Prostate gland (tissue), 2 donors: ENCODE measurements around the gene SPTAN1. TPM values are rescaled to one million over a fixed set of nuclear protein-coding genes. Genes with fewer than 3 reads are reported as not detected.
"Not testable (repeated sequence)": the region's sequence is repeated elsewhere in the genome, so short reads cannot be mapped to it uniquely, and the experiment has no call there.

Source experiments
- DNase-seq: peaks from one replicate; pipeline ENCODE4 v3.0.0-alpha.2; 2019; ENCODE audit warnings: low spot score
- H3K27ac ChIP-seq, 2 donors: fragments of 200-600 bp; sonication (generic); 2 replicates each; pipeline ENCODE4 v1.5.1; 2017 to 2019
- H3K27me3 ChIP-seq: fragments of 200-600 bp; sonication (generic); replicated peaks from 2 replicates; pipeline ENCODE4 v1.5.1; 2019; ENCODE audit not compliant: insufficient read depth
- H3K36me3 ChIP-seq, 2 donors: fragments of 200-600 bp; sonication (generic); 1 replicate in 1 of 2; 2 replicates in 1 of 2; pipeline versions ENCODE4 v1.5.1 to v1.8.1; 2017 to 2019
- H3K4me1 ChIP-seq: fragments of 200-600 bp; sonication (generic); replicated peaks from 2 replicates; pipeline ENCODE4 v1.5.1; 2019
- H3K4me3 ChIP-seq, 2 donors: fragments of 200-600 bp; sonication (generic); 2 replicates each; pipeline ENCODE4 v1.5.1; 2017 to 2019
- H3K9me3 ChIP-seq: fragments of 200-600 bp; sonication (generic); 2 replicates; pipeline ENCODE4 v1.5.1; 2017
- POLR2A ChIP-seq: fragments of 450-650 bp; IDR thresholded peaks from one replicate; pipeline ENCODE4 v1.6.1; 2016; ENCODE audit warnings: antibody characterized with exemption, mild to moderate bottlenecking
- POLR2AphosphoS5 ChIP-seq: sonication (generic); formaldehyde crosslinking; IDR thresholded peaks from one replicate; pipeline ENCODE4 v1.6.1; 2017; ENCODE audit warnings: antibody characterized with exemption
- WGBS: methylation state at CpG from one replicate; pipeline ENCODE4 v1.1.5; 2018; 5-methylcytosine and 5-hydroxymethylcytosine counted together
- intact Hi-C: fragments of 100-400 bp; cut with DNase I; formaldehyde crosslinking; loops from one replicate; pipeline ENCODE4 v1.14.2; 2022
- total RNA-seq, 2 donors: library from RNA; depleted of rRNA; stranded (reverse); fragments of >200 nt; gene quantifications; one replicate each; pipeline ENCODE4 v1.1.0, GENCODE V29; 2016
- TF ChIP-seq, protein P1 (sequence below), 4 experiments: fragments of 200-600 bp in 2 of 4; fragments of 450-650 bp in 2 of 4; sonication (generic) in 2 of 4; IDR thresholded peaks; 1 replicate in 3 of 4; 2 replicates in 1 of 4; pipeline ENCODE4 v1.5.1; 2016 to 2019; ENCODE audit warnings: antibody characterized with exemption in 4 of 4, mild to moderate bottlenecking in 2 of 4, moderate library complexity in 2 of 4

The SPTAN1 gene
- total RNA-seq, result 100 to 1,000 TPM; 130 to 472 TPM

GRCh38 chr9:128552153-128552743 lies at the start of gene SPTAN1:
SPTAN1 (plus strand) TSS chr9:128552587; CDS start chr9:128566741, 14,154 bp downstream.
- peaks cover 4% of the 10 kb centered on the region for H3K4me1 ChIP-seq
- H3K4me3 ChIP-seq, result peak within 1 kb of the TSS; percentile 99
- under 1% methylated on average over 76 of the region's 81 CpGs for WGBS
- peak; percentile 85 for TF ChIP-seq POLR2A
- TF ChIP-seq, protein P1, sequence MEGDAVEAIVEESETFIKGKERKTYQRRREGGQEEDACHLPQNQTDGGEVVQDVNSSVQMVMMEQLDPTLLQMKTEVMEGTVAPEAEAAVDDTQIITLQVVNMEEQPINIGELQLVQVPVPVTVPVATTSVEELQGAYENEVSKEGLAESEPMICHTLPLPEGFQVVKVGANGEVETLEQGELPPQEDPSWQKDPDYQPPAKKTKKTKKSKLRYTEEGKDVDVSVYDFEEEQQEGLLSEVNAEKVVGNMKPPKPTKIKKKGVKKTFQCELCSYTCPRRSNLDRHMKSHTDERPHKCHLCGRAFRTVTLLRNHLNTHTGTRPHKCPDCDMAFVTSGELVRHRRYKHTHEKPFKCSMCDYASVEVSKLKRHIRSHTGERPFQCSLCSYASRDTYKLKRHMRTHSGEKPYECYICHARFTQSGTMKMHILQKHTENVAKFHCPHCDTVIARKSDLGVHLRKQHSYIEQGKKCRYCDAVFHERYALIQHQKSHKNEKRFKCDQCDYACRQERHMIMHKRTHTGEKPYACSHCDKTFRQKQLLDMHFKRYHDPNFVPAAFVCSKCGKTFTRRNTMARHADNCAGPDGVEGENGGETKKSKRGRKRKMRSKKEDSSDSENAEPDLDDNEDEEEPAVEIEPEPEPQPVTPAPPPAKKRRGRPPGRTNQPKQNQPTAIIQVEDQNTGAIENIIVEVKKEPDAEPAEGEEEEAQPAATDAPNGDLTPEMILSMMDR (IDR thresholded peaks at IDR 0.05), result peak in 1 of 4 experiments; percentile 20
- peak; percentile 67 for TF ChIP-seq POLR2AphosphoS5
- H3K9me3 ChIP-seq, result no peaks in the 10 kb centered on the region
- peak within 1 kb of the TSS; percentile 95 to 97 for H3K27ac ChIP-seq
- peak; percentile 79 for DNase-seq
- intact Hi-C loops, result loop anchor here (5.0 to 10.0 kb wide), 2 partner anchors 45 to 53 kb away; no protein-coding TSS in a partner anchor
- H3K36me3 ChIP-seq, result no peaks in the 10 kb centered on the region
- no peaks in the 10 kb centered on the region for H3K27me3 ChIP-seq

DNA sequence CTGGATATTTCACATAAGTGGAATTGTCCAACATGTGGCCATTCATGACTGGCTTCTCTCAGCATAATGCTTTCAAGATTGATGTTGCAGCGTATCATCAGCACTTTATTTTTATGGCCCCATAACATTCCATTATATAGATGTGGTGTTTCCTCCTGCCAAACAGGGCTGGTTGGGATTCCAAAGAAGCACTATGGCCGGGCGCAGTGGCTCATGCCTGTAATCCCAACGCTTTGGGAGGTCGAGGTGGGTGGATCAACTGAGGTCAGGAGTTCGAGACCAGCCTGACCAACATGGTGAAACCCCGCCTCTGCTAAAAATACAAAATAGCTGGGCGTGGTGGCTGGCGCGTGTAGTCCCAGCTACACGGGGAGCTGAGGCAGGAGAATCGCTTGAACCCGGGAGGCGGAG lies 49.0 kb upstream of the SPTAN1 start:
- H3K9me3 ChIP-seq, intact Hi-C loops, H3K36me3 ChIP-seq, H3K27me3 ChIP-seq, H3K4me1 ChIP-seq, H3K4me3 ChIP-seq: not testable (repeated sequence)
- H3K27ac ChIP-seq, result peak overlapping the region in 1 of 2 donors; percentile 83
- peak; percentile 38 for TF ChIP-seq POLR2AphosphoS5
- WGBS, result 32% methylated on average over 14 of the region's 14 CpGs
- peak; percentile 9 for DNase-seq

DNA sequence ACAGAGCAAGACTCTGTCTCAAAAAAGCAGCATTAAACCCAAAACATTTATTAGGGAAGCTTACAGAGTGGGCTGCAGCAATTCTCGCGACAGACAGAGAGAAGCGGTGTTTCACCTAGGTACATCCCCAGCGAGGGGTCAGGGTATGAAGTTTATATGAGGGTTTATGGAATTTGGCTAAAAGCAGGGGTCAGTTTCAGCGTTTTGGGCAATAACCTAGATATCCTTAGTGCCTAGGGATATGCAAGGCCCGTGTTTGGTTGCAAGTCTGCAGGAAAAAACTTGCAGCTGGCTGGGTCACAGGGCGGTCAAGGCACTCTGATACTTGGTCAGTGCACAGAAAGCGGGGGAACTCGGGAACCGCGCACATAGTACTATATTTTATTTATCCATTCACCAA lies 48.5 kb upstream of the SPTAN1 start:
- no peaks in the 10 kb centered on the region for H3K27me3 ChIP-seq
- DNase-seq, result no peak
- H3K4me3 ChIP-seq, result peak overlapping the region; percentile 69 to 84
- no peaks in the 10 kb centered on the region for H3K36me3 ChIP-seq
- peak overlapping the region; percentile 82 to 83 for H3K27ac ChIP-seq
- intact Hi-C loops, result no loop called here
- no peaks in the 10 kb centered on the region for H3K4me1 ChIP-seq
- H3K9me3 ChIP-seq, result no peaks in the 10 kb centered on the region
- 19% methylated on average over 11 of the region's 11 CpGs for WGBS
- TF ChIP-seq, protein P1 (IDR thresholded peaks at IDR 0.05), result no peak
- TF ChIP-seq POLR2A (no peak), POLR2AphosphoS5 (no peak)

- TF ChIP-seq POLR2A, result peak; percentile 84
- TF ChIP-seq, protein P1 (IDR thresholded peaks at IDR 0.05), result peak in 1 of 4 experiments; percentile 19
- peak; percentile 95 for TF ChIP-seq POLR2AphosphoS5
- peak; percentile 93 for DNase-seq
- whole genome bisulfite sequencing, result 0% methylated on average over 64 of the region's 64 CpGs
- H3K27ac ChIP-seq, result peak within 1 kb of the TSS; percentile 82 to 83
- intact Hi-C loops, result loop anchor here (5.0 kb wide), 1 partner anchor 48 kb away; the partner anchor contains the start of gene SPTAN1
- peak within 1 kb of the TSS; percentile 69 to 84 for H3K4me3 ChIP-seq
- H3K27me3 ChIP-seq, result no peaks in the 10 kb centered on the region
- no peaks in the 10 kb centered on the region for H3K36me3 ChIP-seq
- H3K4me1 ChIP-seq, result no peaks in the 10 kb centered on the region
- no peaks in the 10 kb centered on the region for H3K9me3 ChIP-seq
These were observed 47.6 kb upstream of the SPTAN1 start, which contains the start of gene GLE1 for GRCh38 chr9:128504485-128505413. GLE1 (plus strand) TSS chr9:128504719; CDS start chr9:128504806, 87 bp downstream.

- H3K4me1 ChIP-seq, result no peaks in the 10 kb centered on the region
- intact Hi-C loops, result loop anchor here (5.0 kb wide), 1 partner anchor 47 kb away; the partner anchor contains the start of gene SPTAN1
- H3K9me3 ChIP-seq, result no peaks in the 10 kb centered on the region
- WGBS, result 14% methylated on average over 6 of the region's 6 CpGs
- H3K27me3 ChIP-seq, result no peaks in the 10 kb centered on the region
- TF ChIP-seq, protein P1 (IDR thresholded peaks at IDR 0.05), result no peak
- TF ChIP-seq POLR2AphosphoS5 (no peak), POLR2A (no peak)
- H3K27ac ChIP-seq, result peak overlapping the region in 1 of 2 donors; percentile 83
- H3K4me3 ChIP-seq, result peak overlapping the region; percentile 69 to 84
- DNase-seq, result no peak
- no peaks in the 10 kb centered on the region for H3K36me3 ChIP-seq
These were observed 47.0 kb upstream of the SPTAN1 start for GRCh38 chr9:128505414-128505765.

DNA sequence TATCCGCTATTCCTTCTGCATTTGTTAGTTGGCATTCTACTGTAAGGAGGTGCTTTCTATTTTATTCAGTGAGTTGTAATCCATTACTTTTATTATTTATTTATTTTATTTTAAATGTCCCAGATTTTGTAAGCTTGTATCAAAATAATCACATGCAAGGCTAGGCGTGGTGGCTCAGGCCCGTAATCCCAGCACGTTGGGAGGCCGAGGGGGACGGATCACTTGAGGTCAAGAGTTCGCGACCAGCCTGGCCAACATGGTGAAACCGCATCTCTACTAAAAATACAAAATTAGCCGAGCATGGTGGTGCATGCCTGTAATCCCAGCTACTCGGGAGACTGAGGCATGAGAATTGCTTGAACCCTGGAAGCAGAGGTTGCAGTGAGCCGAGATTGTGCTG lies 46.5 kb upstream of the SPTAN1 start:
- not testable (repeated sequence) for H3K27ac ChIP-seq, H3K36me3 ChIP-seq, DNase-seq, H3K4me3 ChIP-seq, H3K4me1 ChIP-seq, H3K9me3 ChIP-seq, H3K27me3 ChIP-seq
- WGBS, result 79% methylated on average over 12 of the region's 12 CpGs
- intact Hi-C loops, result loop anchor here (5.0 kb wide), 1 partner anchor 46 kb away; the partner anchor contains the start of gene SPTAN1
